ENCODE data around the gene STK17A.

DNA sequence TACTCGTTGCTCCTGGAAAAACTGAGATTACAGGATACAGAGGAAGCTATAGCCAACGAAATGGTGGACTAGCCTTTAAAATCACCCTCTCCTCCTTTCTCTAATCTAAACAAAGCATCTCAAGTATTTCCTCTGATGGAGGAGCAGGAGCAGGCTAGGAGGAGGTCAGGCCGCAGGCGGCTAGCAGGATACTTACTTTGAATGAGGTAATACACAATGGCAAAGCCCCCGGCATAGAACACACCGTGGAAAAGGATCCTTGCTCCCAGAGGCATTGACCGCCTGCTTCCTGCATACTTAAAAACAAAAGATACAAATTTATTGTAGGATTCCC, 64.4 kb downstream of the STK17A start:
- TF ChIP-seq, protein P1, sequence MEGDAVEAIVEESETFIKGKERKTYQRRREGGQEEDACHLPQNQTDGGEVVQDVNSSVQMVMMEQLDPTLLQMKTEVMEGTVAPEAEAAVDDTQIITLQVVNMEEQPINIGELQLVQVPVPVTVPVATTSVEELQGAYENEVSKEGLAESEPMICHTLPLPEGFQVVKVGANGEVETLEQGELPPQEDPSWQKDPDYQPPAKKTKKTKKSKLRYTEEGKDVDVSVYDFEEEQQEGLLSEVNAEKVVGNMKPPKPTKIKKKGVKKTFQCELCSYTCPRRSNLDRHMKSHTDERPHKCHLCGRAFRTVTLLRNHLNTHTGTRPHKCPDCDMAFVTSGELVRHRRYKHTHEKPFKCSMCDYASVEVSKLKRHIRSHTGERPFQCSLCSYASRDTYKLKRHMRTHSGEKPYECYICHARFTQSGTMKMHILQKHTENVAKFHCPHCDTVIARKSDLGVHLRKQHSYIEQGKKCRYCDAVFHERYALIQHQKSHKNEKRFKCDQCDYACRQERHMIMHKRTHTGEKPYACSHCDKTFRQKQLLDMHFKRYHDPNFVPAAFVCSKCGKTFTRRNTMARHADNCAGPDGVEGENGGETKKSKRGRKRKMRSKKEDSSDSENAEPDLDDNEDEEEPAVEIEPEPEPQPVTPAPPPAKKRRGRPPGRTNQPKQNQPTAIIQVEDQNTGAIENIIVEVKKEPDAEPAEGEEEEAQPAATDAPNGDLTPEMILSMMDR (conservative IDR thresholded peaks at IDR 0.05 in 1 of 2, IDR thresholded peaks at IDR 0.05 in 1 of 2; ENCODE audit: low read depth in 1 of 2, low read length in 2 of 2) = no peak
- no peak for TF ChIP-seq EZH2 (IDR thresholded peaks at IDR 0.05; ENCODE audit: low read length, missing control alignments)
